ENCODE measurements around the gene NCAPH2.

DNA sequence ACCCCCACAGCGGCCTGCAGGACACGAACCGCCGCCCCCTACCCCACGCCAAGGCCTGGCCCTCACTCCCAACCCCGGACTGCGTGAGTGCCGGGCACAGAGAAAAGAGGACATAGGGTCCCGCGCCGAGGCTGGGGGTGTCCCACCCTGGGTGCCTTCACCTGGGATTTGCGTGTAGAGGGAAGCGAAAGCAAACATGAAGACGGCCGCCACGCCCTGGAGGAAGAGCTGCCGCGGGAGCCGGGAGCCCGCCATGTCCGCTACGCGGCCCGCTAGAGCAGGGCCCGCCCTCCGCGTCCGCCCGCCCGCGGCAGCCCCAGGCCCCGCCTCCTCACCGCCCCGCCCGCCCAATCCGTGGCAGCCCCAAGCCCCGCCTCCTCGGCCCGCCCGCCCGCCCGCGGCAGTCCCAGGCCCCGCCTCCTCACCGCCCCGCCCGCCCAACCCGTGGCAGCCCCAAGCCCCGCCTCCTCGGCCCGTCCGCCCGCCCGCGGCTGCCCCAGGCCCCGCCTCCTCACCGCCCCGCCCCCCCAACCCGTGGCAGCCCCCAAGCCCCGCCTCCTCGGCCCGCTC, 518 bp upstream of the NCAPH2 start, which contains the start of gene LMF2:
- no peak for TF ChIP-seq CTCF (IDR thresholded peaks at IDR 0.05; ENCODE audit: low read depth, low read length, poor library complexity, severe bottlenecking)
- no peak for TF ChIP-seq EZH2phosphoT487 (IDR thresholded peaks at IDR 0.05; ENCODE audit: borderline replicate concordance, low read length)
